IMR-90 (cell line): ENCODE results near the gene ASTL. TPM values are rescaled to one million over a fixed set of nuclear protein-coding genes. Genes with fewer than 3 reads are reported as not detected.

ENCODE experiments used
- ATAC-seq: fragments of 200-7000 bp; cut with Tn5 transposase; 2 replicates; pipeline ENCODE4 v1.9.1; 2020; ENCODE audit warnings: low read depth, mild to moderate bottlenecking, moderate library complexity
- BruUV-seq: library from RNA; stranded (reverse); fragments of 400-500 nt; replicated peaks from 2 replicates; lab custom pipeline; 2021; lab: Mats Ljungman, UMichigan
- CTCF ChIA-PET: fragments of 300-600 bp; formaldehyde crosslinking; extraction: SDS; loops from one replicate; lab custom pipeline; 2021; ENCODE audit warnings: antibody characterized with exemption; lab: Yijun Ruan, JAX
- POLR2A ChIA-PET: fragments of 300-600 bp; sonication (Branson Sonifier 250); formaldehyde crosslinking; loops from one replicate; lab custom pipeline; 2022; ENCODE audit warnings: antibody characterized with exemption; ENCODE audit not compliant: unreplicated experiment; lab: Charles Lee
- DNase-seq: peaks from one replicate; pipeline ENCODE4 v3.0.0; 2013
- H2AFZ ChIP-seq: replicated peaks from 2 replicates; pipeline ENCODE3; 2013; ENCODE audit warnings: low read length, mild to moderate bottlenecking; ENCODE audit not compliant: poor library complexity
- H2AK5ac ChIP-seq: 2 replicates; pipeline ENCODE4 v1.6.1; 2013; ENCODE audit warnings: low read depth, low read length, inconsistent platforms
- H2AK9ac ChIP-seq: replicated peaks from 2 replicates; pipeline ENCODE3; 2013; ENCODE audit warnings: mild to moderate bottlenecking, low read depth, low read length, moderate library complexity; ENCODE audit not compliant: poor library complexity
- H2BK120ac ChIP-seq: 2 replicates; pipeline ENCODE4 v1.6.1; 2013; ENCODE audit warnings: low read depth, low read length, inconsistent platforms
- H2BK15ac ChIP-seq: 3 replicates; pipeline ENCODE4 v1.6.1; 2013; ENCODE audit warnings: low read depth, low read length, inconsistent platforms
- H2BK20ac ChIP-seq: 2 replicates; pipeline ENCODE4 v1.6.1; 2013; ENCODE audit warnings: low read depth, mild to moderate bottlenecking, inconsistent platforms, low read length, moderate library complexity
- H2BK5ac ChIP-seq: 2 replicates; pipeline ENCODE4 v1.6.1; 2013; ENCODE audit warnings: mild to moderate bottlenecking, low read depth, low read length, inconsistent platforms; ENCODE audit not compliant: poor library complexity, severe bottlenecking
- H3K14ac ChIP-seq: replicated peaks from 2 replicates; pipeline ENCODE4 v1.6.1; 2013; ENCODE audit warnings: low read depth, low read length, inconsistent platforms
- H3K18ac ChIP-seq: 2 replicates; pipeline ENCODE4 v1.6.1; 2013; ENCODE audit warnings: low read depth, low read length, control low read depth
- H3K23ac ChIP-seq: 2 replicates; pipeline ENCODE4 v1.6.1; 2013; ENCODE audit warnings: low read depth, low read length, inconsistent platforms
- H3K27ac ChIP-seq: 2 replicates; pipeline ENCODE4 v1.5.1; 2013; ENCODE audit warnings: mild to moderate bottlenecking, control low read depth, low read length; ENCODE audit not compliant: insufficient read depth
- H3K27me3 ChIP-seq: 2 replicates; pipeline ENCODE4 v1.6.1; 2013; ENCODE audit warnings: low read length; ENCODE audit not compliant: control insufficient read depth, insufficient read depth
- H3K36me3 ChIP-seq: 2 replicates; pipeline ENCODE4 v1.6.1; 2013; ENCODE audit warnings: low read length, mixed read lengths; ENCODE audit not compliant: control insufficient read depth, insufficient read depth
- H3K4ac ChIP-seq: 2 replicates; pipeline ENCODE4 v1.6.1; 2013; ENCODE audit warnings: low read depth, low read length, inconsistent platforms
- H3K4me1 ChIP-seq: 2 replicates; pipeline ENCODE4 v1.6.1; 2013; ENCODE audit warnings: low read length, mixed read lengths; ENCODE audit not compliant: control insufficient read depth, insufficient read depth
- H3K4me2 ChIP-seq: 2 replicates; pipeline ENCODE4 v1.6.1; 2013; ENCODE audit warnings: low read depth, mild to moderate bottlenecking, control low read depth, low read length, moderate library complexity
- H3K4me3 ChIP-seq: 2 replicates; pipeline ENCODE4 v1.5.1; 2013; ENCODE audit warnings: low read depth, mild to moderate bottlenecking, control low read depth, low read length, moderate library complexity; ENCODE audit not compliant: insufficient read depth
- H3K56ac ChIP-seq: 2 replicates; pipeline ENCODE4 v1.6.1; 2013; ENCODE audit warnings: low read length, inconsistent platforms; ENCODE audit not compliant: insufficient read depth; ENCODE audit errors: extremely low read depth
- H3K79me1 ChIP-seq, 2 experiments: 2 replicates each; pipeline ENCODE4 v1.6.1; 2013; ENCODE audit warnings: low read length in 2 of 2, inconsistent platforms in 1 of 2, low read depth in 1 of 2
- H3K9ac ChIP-seq: 2 replicates; pipeline ENCODE4 v1.6.1; 2013; ENCODE audit warnings: low read depth, low read length, control low read depth
- H3K9me1 ChIP-seq: 2 replicates; pipeline ENCODE4 v1.6.1; 2013; ENCODE audit warnings: low read length, inconsistent platforms; ENCODE audit not compliant: insufficient read depth
- H3K9me3 ChIP-seq: 2 replicates; pipeline ENCODE4 v1.6.1; 2013; ENCODE audit warnings: low read length; ENCODE audit not compliant: control insufficient read depth, insufficient read depth
- H4K20me1 ChIP-seq: 2 replicates; pipeline ENCODE4 v1.6.1; 2013; ENCODE audit warnings: low read length, inconsistent platforms; ENCODE audit not compliant: insufficient read depth
- H4K5ac ChIP-seq: 2 replicates; pipeline ENCODE4 v1.6.1; 2013; ENCODE audit warnings: mild to moderate bottlenecking, low read depth, low read length, control low read depth
- H4K8ac ChIP-seq, 2 experiments: 2 replicates each; pipeline ENCODE4 v1.6.1; 2013; ENCODE audit warnings: low read depth in 2 of 2, low read length in 2 of 2, control low read depth in 1 of 2, inconsistent platforms in 1 of 2
- H4K91ac ChIP-seq: 2 replicates; pipeline ENCODE4 v1.6.1; 2013; ENCODE audit warnings: low read depth, low read length, inconsistent platforms; ENCODE audit not compliant: insufficient read depth
- BHLHE40 ChIP-seq: fragments of 150-350 bp; IDR thresholded peaks from 2 replicates; pipeline ENCODE4 v1.6.1; 2016; ENCODE audit warnings: mild to moderate bottlenecking, low read depth, low read length
- CEBPB ChIP-seq: IDR thresholded peaks from 2 replicates; pipeline ENCODE4 v1.6.1; 2012; ENCODE audit warnings: low read depth, low read length, improper control_type of control experiment
- CTCF ChIP-seq: conservative IDR thresholded peaks from 2 replicates; pipeline ENCODE4 v1.5.1; 2012; ENCODE audit warnings: mild to moderate bottlenecking, low read depth, low read length, improper control_type of control experiment
- FOS ChIP-seq: fragments of 150-350 bp; IDR thresholded peaks from 2 replicates; pipeline ENCODE4 v1.6.1; 2016; ENCODE audit warnings: low read depth, low read length
- MAFK ChIP-seq: IDR thresholded peaks from 2 replicates; pipeline ENCODE4 v1.6.1; 2012; ENCODE audit warnings: low read depth, low read length, improper control_type of control experiment
- MAZ ChIP-seq: IDR thresholded peaks from 2 replicates; pipeline ENCODE4 v1.6.1; 2012; ENCODE audit warnings: low read depth, mild to moderate bottlenecking, low read length, improper control_type of control experiment, moderate library complexity, borderline replicate concordance
- NFE2L2 ChIP-seq: fragments of 150-350 bp; IDR thresholded peaks from 2 replicates; pipeline ENCODE4 v1.6.1; 2016; ENCODE audit warnings: low read depth, mild to moderate bottlenecking, low read length
- SMC3 ChIP-seq: fragments of 150-350 bp; IDR thresholded peaks from 2 replicates; pipeline ENCODE4 v1.6.1; 2016; ENCODE audit warnings: low read depth, mild to moderate bottlenecking, antibody characterized with exemption, low read length, moderate library complexity
- WGBS, 2 experiments: methylation state at CpG; one replicate each; pipeline versions ENCODE4 v1.1.5 to v1.1.7; 2013; ENCODE audit warnings: missing lambda C conversion rate in 2 of 2; ENCODE audit not compliant: insufficient read length in 1 of 2; ENCODE audit errors: extremely low coverage in 2 of 2; 5-methylcytosine and 5-hydroxymethylcytosine counted together
- dilution Hi-C: fragments of 300-500 bp; cut with HindIII; formaldehyde crosslinking; loops from one replicate; pipeline ENCODE4 v1.14.3; 2018; ENCODE audit warnings: low sequenced_read_pairs; ENCODE audit not compliant: unreplicated experiment
- in situ Hi-C: fragments of 300-500 bp; cut with MboI; formaldehyde crosslinking; loops from 3 replicates; pipeline ENCODE4 v1.14.3; 2019; ENCODE audit warnings: low sequenced_read_pairs, inconsistent platforms, mixed read lengths
- intact Hi-C: fragments of 100-400 bp; cut with micrococcal nuclease; formaldehyde crosslinking; loops from 2 replicates; pipeline ENCODE4 v1.10.0; 2022
- polyA plus RNA-seq, 3 experiments: library from polyadenylated mRNA; depleted of rRNA; stranded (reverse); fragments of >200 nt; gene quantifications; 2 replicates each; pipeline ENCODE4 v1.2.3, GENCODE V29; 2012; ENCODE audit warnings: low replicate concordance in 1 of 3
- total RNA-seq: library from RNA; depleted of rRNA; stranded (reverse); fragments of >200 nt; gene quantifications from 2 replicates; pipeline ENCODE4 v1.2.3, GENCODE V29; 2012

ASTL gene
- total and polyA plus RNA-seq, 2 of the 4 experiments (the other 2 are of a cell fraction), result not detected

- no peak overlapping the region for H3K4ac ChIP-seq
- H3K27ac ChIP-seq, result no peak overlapping the region
- DNase-seq (no peak), ATAC-seq (no peak)
- no peak overlapping the region for H4K8ac ChIP-seq
- TF ChIP-seq FOS (no peak), CEBPB (no peak), SMC3 (no peak), MAFK (no peak), BHLHE40 (no peak), NFE2L2 (no peak), CTCF (no peak), MAZ (no peak)
- no peak overlapping the region for H3K4me2 ChIP-seq
- ChIA-PET POLR2A (no interaction called here), CTCF (no interaction called here)
- no peak overlapping the region for H3K56ac ChIP-seq
- intact Hi-C loops (no loop called here), dilution Hi-C loops (no loop called here), in situ Hi-C loops (loop anchor here (25.0 kb wide), 1 partner anchor 92 kb away; no protein-coding TSS in a partner anchor)
- no peak overlapping the region for H3K9ac ChIP-seq
- H3K9me3 ChIP-seq, result peaks cover 15% of the 10 kb centered on the region
- H3K18ac ChIP-seq, result no peak overlapping the region
- no peak overlapping the region for H2BK120ac ChIP-seq
- no peak overlapping the region for H3K14ac ChIP-seq
- WGBS, 2 experiments, result 38% methylated on average over 4 of the region's 6 CpGs; no CpG with 5 or more reads in 1 of the 2 experiments
- peak overlapping the region; percentile 33 for H2AFZ ChIP-seq
- no peak overlapping the region for H2BK15ac ChIP-seq
- H2BK5ac ChIP-seq, result no peak overlapping the region
- H4K5ac ChIP-seq, result no peak overlapping the region
- peaks cover 2% of the 10 kb centered on the region; the same call in 1 of the 2 replicates for H3K4me1 ChIP-seq
- H3K4me3 ChIP-seq, result no peak overlapping the region
- no peak overlapping the region for H4K91ac ChIP-seq
- no peak overlapping the region for H2AK5ac ChIP-seq
- no peak overlapping the region for H2AK9ac ChIP-seq
- peaks cover 35% of the 10 kb centered on the region for H3K27me3 ChIP-seq
- H2BK20ac ChIP-seq, result no peak overlapping the region
- H3K23ac ChIP-seq, result no peak overlapping the region
- no peaks in the 10 kb centered on the region for H3K36me3 ChIP-seq
- no peaks in the 10 kb centered on the region for H3K79me1 ChIP-seq
- BruUV-seq, result no TSS peak
- no peaks in the 10 kb centered on the region for H3K9me1 ChIP-seq
- H4K20me1 ChIP-seq, result no peaks in the 10 kb centered on the region
Observed at GRCh38 chr2:96103761-96104486, 34.4 kb downstream of the ASTL start.
